Muscle of leg (tissue), 11 donors: ENCODE measurements around the gene RHPN2. TPM values are rescaled to one million over a fixed set of nuclear protein-coding genes. Genes with fewer than 3 reads are reported as not detected.
"Not testable (repeated sequence)": the region's sequence is repeated elsewhere in the genome, so short reads cannot be mapped to it uniquely, and the experiment has no call there.

Source experiments
- DNase-seq: peaks from one replicate; pipeline ENCODE4 v3.0.0; 2013
- H3K27ac ChIP-seq: one replicate; pipeline ENCODE4 v1.5.1; 2013; ENCODE audit warnings: mild to moderate bottlenecking, low read length, control low read depth
- H3K27me3 ChIP-seq: one replicate; pipeline ENCODE4 v1.6.1; 2013; ENCODE audit warnings: low read length; ENCODE audit not compliant: control insufficient read depth, insufficient read depth
- H3K36me3 ChIP-seq: one replicate; pipeline ENCODE4 v1.6.1; 2013; ENCODE audit warnings: low read length; ENCODE audit not compliant: control insufficient read depth, insufficient read depth
- H3K4me1 ChIP-seq: one replicate; pipeline ENCODE4 v1.6.1; 2013; ENCODE audit warnings: low read length; ENCODE audit not compliant: control insufficient read depth, insufficient read depth
- H3K4me3 ChIP-seq: one replicate; pipeline ENCODE4 v1.5.1; 2013; ENCODE audit warnings: low read length, control low read depth
- H3K9me3 ChIP-seq: replicated peaks from 2 replicates; pipeline ENCODE4 v1.6.1; 2013; ENCODE audit warnings: low read depth, low read length; ENCODE audit not compliant: control insufficient read depth
- WGBS: methylation state at CpG from one replicate; pipeline ENCODE4 v1.1.5; 2013; ENCODE audit warnings: missing lambda C conversion rate; ENCODE audit not compliant: insufficient coverage; 5-methylcytosine and 5-hydroxymethylcytosine counted together
- polyA plus RNA-seq, 8 donors: library from polyadenylated mRNA; unstranded; fragments of 120-200 nt; gene quantifications; one replicate each; pipeline versions ENCODE4 v1.2.1 to v1.2.3, GENCODE V29; 2013; ENCODE audit warnings: inconsistent platforms in 1 of 8, low replicate concordance in 1 of 8; ENCODE audit not compliant: insufficient read length in 8 of 8, insufficient read depth in 1 of 8
- total RNA-seq: library from RNA; stranded (reverse); fragments of 120-200 nt; gene quantifications from one replicate; pipeline ENCODE4 v1.2.4, GENCODE V29; 2013

The RHPN2 gene
- total and polyA plus RNA-seq, 9 donors = 0.98 to 4.8 (median 1.7) TPM

DNA sequence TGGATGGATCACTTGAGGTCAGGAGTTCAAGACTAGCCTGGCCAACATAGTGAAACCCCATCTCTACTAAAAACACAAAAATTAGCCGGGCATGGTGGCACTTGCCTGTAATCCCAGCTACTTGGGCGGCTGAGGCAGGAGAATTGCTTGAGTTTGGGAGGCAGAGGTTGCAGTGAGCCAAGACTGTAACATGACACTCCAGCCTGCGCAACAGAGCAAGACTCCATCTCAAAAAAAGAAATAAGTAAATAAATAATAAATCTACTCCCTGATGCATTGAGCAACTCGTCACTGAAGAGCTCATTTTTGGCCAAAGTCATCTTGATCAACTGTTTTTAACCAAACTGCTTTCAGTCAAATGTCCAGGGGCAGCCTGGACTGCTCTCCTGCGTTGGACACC, 123.4 kb downstream of the RHPN2 start:
- 100% methylated on average over 2 of the region's 5 CpGs for WGBS
- DNase-seq, H3K4me3 ChIP-seq, H3K9me3 ChIP-seq, H3K27me3 ChIP-seq, H3K27ac ChIP-seq, H3K4me1 ChIP-seq: not testable (repeated sequence)
- H3K36me3 ChIP-seq = peaks cover 64% of the 10 kb centered on the region

GRCh38 chr19:32936065-32936464, 128.6 kb downstream of the RHPN2 start:
- no peaks in the 10 kb centered on the region for H3K4me1 ChIP-seq
- DNase-seq = no peak
- H3K27me3 ChIP-seq = no peaks in the 10 kb centered on the region
- H3K9me3 ChIP-seq = no peaks in the 10 kb centered on the region
- 93% methylated on average over 8 of the region's 8 CpGs for WGBS
- peaks cover 55% of the 10 kb centered on the region for H3K36me3 ChIP-seq
- H3K27ac ChIP-seq = no peak overlapping the region
- H3K4me3 ChIP-seq = no peak overlapping the region

GRCh38 chr19:32935629-32936028, 129.1 kb downstream of the RHPN2 start:
- H3K27ac ChIP-seq = no peak overlapping the region
- WGBS = 88% methylated on average over 8 of the region's 9 CpGs
- no peaks in the 10 kb centered on the region for H3K9me3 ChIP-seq
- H3K4me1 ChIP-seq = no peaks in the 10 kb centered on the region
- peaks cover 57% of the 10 kb centered on the region for H3K36me3 ChIP-seq
- no peak overlapping the region for H3K4me3 ChIP-seq
- no peak for DNase-seq
- H3K27me3 ChIP-seq = no peaks in the 10 kb centered on the region

GRCh38 chr19:32933571-32933970, 131.1 kb downstream of the RHPN2 start:
- peaks cover 4% of the 10 kb centered on the region for H3K9me3 ChIP-seq
- WGBS = 100% methylated on average over 2 of the region's 3 CpGs
- H3K4me1 ChIP-seq = no peaks in the 10 kb centered on the region
- peaks cover 64% of the 10 kb centered on the region for H3K36me3 ChIP-seq
- H3K4me3 ChIP-seq = no peak overlapping the region
- no peak for DNase-seq
- H3K27ac ChIP-seq = no peak overlapping the region
- H3K27me3 ChIP-seq = no peaks in the 10 kb centered on the region

DNA sequence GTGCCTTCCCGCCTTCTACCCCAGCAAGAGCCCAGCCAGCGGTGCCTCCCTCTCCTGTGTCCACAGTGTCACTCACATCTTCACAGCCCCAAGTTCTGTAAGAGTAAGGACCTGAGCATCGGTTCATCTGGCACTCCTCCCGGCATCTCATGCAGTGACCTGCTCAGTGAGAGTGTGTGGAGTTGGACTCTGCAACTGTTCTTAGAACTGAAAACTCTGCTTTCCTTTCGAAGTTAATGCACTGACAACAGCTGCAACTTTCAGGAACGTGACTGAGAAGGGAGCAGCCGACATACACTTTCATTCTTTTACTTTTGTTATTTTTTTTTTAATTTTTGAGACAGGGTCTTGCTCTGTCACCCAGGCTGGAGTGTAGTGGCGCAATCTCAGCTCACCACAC, 134.1 kb downstream of the RHPN2 start:
- no peak for DNase-seq
- Histone ChIP-seq H3K27me3 (no peaks in the 10 kb centered on the region), H3K4me3 (no peak overlapping the region), H3K4me1 (no peaks in the 10 kb centered on the region), H3K27ac (no peak overlapping the region), H3K9me3 (peaks cover 10% of the 10 kb centered on the region), H3K36me3 (peaks cover 64% of the 10 kb centered on the region)
- 97% methylated on average over 5 of the region's 8 CpGs for WGBS

GRCh38 chr19:32928806-32929205, 135.9 kb downstream of the RHPN2 start:
- Histone ChIP-seq H3K36me3 (peaks cover 63% of the 10 kb centered on the region), H3K4me3 (no peak overlapping the region), H3K27me3 (no peaks in the 10 kb centered on the region), H3K9me3 (peaks cover 10% of the 10 kb centered on the region), H3K4me1 (no peaks in the 10 kb centered on the region), H3K27ac (no peak overlapping the region)
- DNase-seq = no peak
- no CpG with 5 or more reads among the region's 2 CpGs for WGBS

Other genes starting within 250 kb of the RHPN2 start
- gene SLC7A9, start 195.1 kb downstream of the RHPN2 start, total RNA-seq = 0.22 TPM
- 1 to 10 TPM in 2 of 8 donors, under 1 TPM in 6; 0.18 to 2.1 (median 0.44) TPM for gene SLC7A9, start 195.1 kb downstream of the RHPN2 start, polyA plus RNA-seq
- gene CEP89, start 92.9 kb downstream of the RHPN2 start, total RNA-seq = 12.1 TPM
- gene CEP89, start 92.9 kb downstream of the RHPN2 start, polyA plus RNA-seq = 10 to 100 TPM; 17.4 to 21.1 (median 18.7) TPM
- gene FAAP24, start 92.6 kb downstream of the RHPN2 start, total RNA-seq = 1.2 TPM
- 1 to 10 TPM; 1.3 to 3.0 (median 2.3) TPM for gene FAAP24, start 92.6 kb downstream of the RHPN2 start, polyA plus RNA-seq
- gene GPATCH1, start 16.3 kb upstream of the RHPN2 start, total RNA-seq = 7.8 TPM
- 1 to 10 TPM; 6.2 to 9.5 (median 7.5) TPM for gene GPATCH1, start 16.3 kb upstream of the RHPN2 start, polyA plus RNA-seq
- 0.09 TPM for gene WDR88, start 67.2 kb upstream of the RHPN2 start, total RNA-seq
- 1 to 10 TPM in 1 of 8 donors, under 1 TPM in 7; 0.44 to 1.3 (median 0.50) TPM for gene WDR88, start 67.2 kb upstream of the RHPN2 start, polyA plus RNA-seq
- gene LRP3, start 129.4 kb upstream of the RHPN2 start, total RNA-seq = 20.8 TPM
- 10 to 100 TPM; 18.0 to 31.1 (median 23.3) TPM for gene LRP3, start 129.4 kb upstream of the RHPN2 start, polyA plus RNA-seq
- gene SLC7A10, start 161.0 kb upstream of the RHPN2 start, total RNA-seq = 4.7 TPM
- 10 to 100 TPM in 4 of 8 donors, 1 to 10 TPM in 4; 4.9 to 12.2 (median 9.9) TPM for gene SLC7A10, start 161.0 kb upstream of the RHPN2 start, polyA plus RNA-seq
- gene CEBPA, start 237.6 kb upstream of the RHPN2 start, total RNA-seq = 7.4 TPM
- gene CEBPA, start 237.6 kb upstream of the RHPN2 start, polyA plus RNA-seq = 10 to 100 TPM in 1 of 8 donors, 1 to 10 TPM in 7; 3.9 to 11.3 (median 5.3) TPM